HL-60/S4 treated with retinoic acid at 250 ng/mL for 4 days and 3 days (cell line): ENCODE measurements around the gene CCDC57.

Experiments
- in situ Hi-C: fragments of 300-500 bp; cut with MboI; formaldehyde crosslinking; loops from 2 replicates; pipeline ENCODE4 v1.7.0; 2022; ENCODE audit warnings: low sequenced_read_pairs

CCDC57 gene

GRCh38 chr17:82098169-82098938 is 114.3 kb downstream of the CCDC57 start, which contains the start of gene FASN:
TSS of gene FASN (minus strand) at chr17:82098236. CDS start at chr17:82096445, 1,791 bp downstream.
- in situ Hi-C loops = no loop called here

GRCh38 chr17:82097919-82098168 is 114.8 kb downstream of the CCDC57 start:
- in situ Hi-C loops = no loop called here

DNA sequence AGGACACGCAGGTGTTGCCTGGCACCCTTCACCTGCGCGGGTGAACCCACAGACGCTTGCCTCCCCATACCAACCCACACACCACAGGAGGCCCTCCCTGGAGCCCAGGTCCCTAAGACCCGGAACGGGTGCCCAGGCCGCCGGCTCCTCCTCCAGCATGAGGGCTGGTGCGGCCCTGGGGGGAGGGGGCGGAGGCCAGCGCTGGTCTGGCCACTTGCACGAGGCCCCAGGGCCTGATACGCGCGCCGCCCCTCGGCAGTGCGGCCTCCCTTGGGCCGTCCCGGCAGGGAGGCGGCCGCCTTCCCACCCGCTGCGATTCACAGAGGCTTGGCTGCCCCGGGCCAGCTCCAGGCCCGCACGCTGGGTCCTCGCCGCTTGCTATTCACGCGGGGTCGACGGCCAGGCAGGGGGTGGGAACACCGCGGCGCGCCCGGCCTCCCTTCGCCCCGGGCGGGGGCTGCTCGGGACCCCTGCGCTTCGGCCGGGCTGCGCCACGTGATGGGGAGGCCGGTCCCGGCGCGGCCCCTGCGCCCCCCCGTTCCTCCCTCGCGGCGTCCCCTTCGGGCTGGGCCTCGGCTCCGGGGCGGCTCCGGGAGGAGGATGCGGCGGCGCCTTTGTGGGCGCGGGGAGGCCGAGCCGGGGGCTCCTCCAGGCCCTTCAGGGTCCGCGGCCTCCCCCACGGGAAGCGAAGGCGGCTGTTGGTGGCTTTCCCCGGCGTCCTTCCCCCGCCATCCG is 115.3 kb downstream of the CCDC57 start:
- in situ Hi-C loops = no loop called here

GRCh38 chr17:82096709-82097183 is 115.9 kb downstream of the CCDC57 start:
- in situ Hi-C loops = no loop called here

DNA sequence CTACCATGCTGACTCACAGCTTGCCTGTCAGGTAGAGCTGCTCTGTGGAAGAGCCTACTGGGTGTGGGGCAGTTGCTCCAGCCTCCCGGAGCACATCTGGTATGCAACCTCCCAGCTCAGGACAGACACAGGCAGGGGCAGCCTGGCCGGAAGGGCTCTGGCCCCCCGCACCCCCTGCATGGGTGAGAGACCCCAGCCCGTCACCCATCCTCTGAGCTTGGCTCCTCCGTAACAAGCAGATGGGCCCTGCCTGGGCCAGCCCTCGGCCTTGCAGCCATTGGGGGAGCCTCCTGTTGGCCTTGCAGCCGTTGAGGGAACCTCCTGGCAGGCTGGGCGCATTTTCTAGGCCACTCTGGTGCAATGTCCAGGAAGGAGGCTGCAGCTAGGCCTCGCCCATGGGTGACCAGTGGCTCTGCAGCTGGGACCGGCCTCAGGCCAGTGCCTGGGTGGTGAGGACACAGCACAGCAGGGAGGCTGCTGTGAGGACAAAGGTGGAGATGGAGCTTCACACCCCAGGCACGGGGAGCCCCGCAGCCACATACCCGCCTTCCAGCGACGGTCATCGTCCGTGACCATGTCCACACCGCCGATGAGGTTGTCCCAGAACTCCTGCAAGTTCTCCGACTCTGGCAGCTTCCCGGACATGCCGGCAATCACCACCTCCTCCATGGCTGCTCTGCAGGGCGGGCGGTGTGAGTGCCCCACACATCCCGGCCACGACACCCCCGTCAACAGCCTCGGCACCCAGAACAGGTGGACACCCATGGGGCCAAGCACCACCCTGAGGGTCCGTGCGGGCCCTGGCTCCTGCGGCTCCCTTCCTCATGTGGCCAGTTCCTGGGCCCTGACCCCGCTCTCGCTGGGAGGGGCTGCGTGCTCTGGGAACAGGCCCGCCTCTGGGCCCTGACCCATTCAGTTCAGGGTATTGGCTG is 116.6 kb downstream of the CCDC57 start:
- in situ Hi-C loops = no loop called here

DNA sequence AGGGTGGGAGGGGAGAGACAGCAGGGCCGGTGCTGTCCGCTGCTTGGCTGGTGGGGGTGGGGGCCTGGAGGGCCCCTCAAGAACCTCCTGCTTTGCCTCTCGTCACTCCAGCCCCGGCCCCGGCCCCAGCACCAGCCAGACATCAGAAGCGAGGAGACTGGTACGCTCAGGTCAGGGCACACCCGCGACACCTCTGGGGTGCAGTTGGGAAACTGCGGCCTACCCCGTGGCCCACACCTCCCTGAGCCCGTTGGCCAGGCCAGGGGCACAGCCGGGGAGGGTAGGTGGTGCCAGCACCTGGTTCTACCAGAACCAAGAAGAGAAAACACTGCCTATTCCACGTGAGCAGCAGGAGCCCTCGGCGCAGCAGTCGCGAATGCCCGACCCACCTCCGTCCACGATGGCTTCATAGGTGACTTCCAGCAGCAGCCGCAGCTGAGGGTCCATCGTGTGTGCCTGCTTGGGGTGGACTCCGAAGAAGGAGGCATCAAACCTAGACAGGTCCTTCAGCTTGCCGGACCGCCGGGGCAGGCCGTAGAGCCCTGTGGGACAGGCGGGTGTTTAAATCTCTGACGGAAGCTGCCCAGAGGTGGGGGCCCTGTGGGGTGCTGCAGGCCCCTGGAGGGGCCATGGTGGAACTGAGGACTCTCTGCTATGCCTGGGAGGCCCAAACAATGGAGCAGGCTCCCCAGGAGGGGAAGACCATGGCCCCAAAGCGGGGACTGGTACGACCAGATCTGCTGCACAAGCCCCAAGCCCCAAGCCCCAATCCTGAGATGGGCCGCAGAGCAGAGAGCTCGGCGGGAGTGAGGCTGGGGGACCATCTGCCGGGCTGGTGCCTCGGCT is 117.5 kb downstream of the CCDC57 start:
- in situ Hi-C loops = no loop called here

GRCh38 chr17:82092995-82093751 is 119.5 kb downstream of the CCDC57 start:
- in situ Hi-C loops = no loop called here

DNA sequence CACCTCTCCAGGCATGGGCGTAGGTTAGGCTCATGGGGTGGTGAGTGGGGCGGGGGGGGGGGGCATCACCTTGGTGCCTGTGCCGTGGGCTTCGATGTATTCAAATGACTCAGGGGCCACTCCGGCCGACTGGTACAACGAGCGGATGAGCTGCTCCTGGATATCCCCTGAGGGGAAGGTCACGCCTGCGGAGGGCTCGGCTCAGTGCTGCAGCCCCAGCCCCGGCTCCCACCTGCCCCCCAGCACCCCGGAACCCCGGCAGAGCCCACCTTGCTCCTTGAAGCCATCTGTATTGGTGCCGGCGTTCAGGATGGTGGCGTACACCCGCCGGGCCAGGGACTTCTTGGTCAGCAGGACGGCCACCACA is 120.0 kb downstream of the CCDC57 start:
- in situ Hi-C loops = no loop called here

DNA sequence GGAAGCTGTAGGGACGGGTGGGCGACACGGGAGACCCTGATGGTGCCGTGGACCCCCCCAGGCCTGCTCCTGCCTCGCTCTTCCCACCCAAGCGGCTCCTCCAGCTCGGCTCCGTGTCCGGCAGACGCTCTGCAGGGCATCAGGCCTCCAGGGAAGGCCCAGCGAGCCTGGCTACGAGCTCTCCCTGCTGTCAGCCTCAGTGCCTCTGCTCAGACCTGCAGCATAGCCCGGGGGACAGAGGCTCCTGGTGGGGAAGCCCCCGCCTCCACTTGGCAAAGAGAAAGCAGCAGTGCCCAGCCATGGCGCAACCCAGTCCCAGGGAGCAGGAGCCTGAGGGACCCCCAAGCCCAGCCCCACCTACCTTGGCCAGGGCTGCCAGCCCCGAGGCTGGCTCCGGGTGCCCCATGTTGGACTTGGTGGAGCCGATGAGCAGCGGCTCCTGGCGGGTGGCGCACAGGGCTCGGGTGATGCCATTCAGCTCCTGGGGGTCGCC is 120.5 kb downstream of the CCDC57 start:
- in situ Hi-C loops = no loop called here

GRCh38 chr17:82091264-82092066 is 121.2 kb downstream of the CCDC57 start:
- in situ Hi-C loops = no loop called here

- in situ Hi-C loops = no loop called here
Observed at GRCh38 chr17:82090549-82091263, 121.9 kb downstream of the CCDC57 start.

- in situ Hi-C loops = no loop called here
Observed at GRCh38 chr17:82089723-82090548, 122.7 kb downstream of the CCDC57 start.

GRCh38 chr17:82088838-82089722 is 123.6 kb downstream of the CCDC57 start:
- in situ Hi-C loops = no loop called here

DNA sequence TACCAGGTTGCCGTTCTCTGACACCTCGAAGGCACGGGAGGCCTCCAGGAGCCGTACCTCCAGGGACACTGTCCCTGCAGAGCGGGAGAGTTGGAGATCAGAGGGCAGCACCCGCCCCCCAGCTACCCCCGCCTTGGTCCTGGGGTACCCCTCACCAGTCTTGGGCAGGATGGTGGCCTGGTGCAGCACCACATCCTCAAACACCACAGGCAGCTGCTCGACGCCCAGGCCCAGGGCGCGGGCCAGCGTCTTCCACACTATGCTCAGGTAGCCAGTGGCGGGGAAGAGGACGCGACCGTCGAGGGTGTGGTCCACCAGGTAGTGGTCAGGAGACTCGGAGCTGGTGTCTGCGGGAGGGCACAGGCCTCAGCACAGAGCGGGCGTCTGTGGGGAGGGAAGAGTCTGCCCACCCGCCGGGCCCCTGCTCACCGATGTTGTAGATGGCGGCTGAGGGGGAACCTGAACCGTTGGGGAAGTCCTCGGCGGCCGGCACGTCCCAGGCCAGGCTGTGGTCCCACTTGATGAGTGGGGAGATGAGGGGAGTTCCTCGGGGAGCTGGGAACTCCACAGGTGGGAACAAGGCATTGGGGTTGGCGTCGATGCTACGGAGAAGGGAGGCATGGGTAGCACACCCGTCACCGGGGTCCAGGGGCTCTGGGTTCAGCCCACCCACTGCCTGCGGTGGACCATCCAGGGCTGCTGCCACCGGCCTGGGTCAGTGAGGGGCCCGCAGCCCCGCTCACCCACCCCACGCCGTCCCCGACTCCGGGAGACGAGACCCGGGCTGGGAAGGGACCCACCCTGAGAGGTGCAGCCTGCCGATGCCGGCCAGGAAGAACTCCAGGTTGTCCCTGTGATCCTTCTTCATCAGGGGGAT is 124.4 kb downstream of the CCDC57 start:
- in situ Hi-C loops = no loop called here
